Measurements from ENCODE around the gene RNF31.

The RNF31 gene

DNA sequence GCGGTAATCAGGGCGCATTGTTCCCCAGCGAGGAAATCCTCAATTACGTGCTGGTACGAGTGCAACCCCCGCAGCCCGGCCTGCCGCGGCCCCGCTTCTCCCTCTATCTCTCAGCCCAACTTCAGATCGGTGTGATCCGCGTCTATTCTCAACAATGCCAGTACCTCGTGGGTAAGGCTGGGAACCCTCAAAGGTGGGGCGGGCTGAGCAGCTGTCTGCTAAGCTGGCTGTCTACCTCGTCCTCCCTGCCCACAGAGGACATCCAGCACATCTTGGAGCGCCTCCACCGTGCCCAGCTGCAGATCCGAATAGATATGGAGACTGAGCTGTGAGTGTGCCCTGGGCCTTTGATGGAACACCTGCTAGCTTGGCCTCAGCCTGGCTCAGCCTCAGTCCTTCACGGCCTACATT is 25.6 kb downstream of the RNF31 start:
- no peak overlapping the region for H3K4me3 ChIP-seq (ENCODE audit: low read length)

DNA sequence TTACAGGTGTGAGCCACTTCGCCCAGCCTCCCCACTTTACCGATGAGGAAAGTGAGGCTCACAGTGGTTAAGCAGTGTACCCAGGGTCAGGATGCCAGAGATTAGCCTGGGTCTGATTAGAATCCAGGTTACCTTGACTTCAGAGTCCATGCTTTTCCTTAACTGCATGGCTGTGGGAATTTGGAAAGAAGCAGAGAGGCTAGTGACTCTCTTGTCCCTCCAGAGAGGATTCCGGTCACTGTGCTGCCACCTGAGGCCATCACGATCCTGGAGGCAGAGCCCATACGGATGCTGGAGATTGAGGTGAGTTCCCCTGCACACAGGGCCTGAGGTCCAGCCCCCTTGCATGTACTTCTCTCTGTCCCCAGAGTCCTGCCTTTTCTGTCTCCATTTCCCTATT is 29.3 kb downstream of the RNF31 start:
- no peak overlapping the region for H3K4me3 ChIP-seq (ENCODE audit: low read length)
- no peak for DNase-seq (ENCODE audit: low read depth)

More for the DNA sequence above, 25.6 kb downstream of the RNF31 start:
- DNase-seq (ENCODE audit: low read depth), result no peak
- TF ChIP-seq, protein P1, sequence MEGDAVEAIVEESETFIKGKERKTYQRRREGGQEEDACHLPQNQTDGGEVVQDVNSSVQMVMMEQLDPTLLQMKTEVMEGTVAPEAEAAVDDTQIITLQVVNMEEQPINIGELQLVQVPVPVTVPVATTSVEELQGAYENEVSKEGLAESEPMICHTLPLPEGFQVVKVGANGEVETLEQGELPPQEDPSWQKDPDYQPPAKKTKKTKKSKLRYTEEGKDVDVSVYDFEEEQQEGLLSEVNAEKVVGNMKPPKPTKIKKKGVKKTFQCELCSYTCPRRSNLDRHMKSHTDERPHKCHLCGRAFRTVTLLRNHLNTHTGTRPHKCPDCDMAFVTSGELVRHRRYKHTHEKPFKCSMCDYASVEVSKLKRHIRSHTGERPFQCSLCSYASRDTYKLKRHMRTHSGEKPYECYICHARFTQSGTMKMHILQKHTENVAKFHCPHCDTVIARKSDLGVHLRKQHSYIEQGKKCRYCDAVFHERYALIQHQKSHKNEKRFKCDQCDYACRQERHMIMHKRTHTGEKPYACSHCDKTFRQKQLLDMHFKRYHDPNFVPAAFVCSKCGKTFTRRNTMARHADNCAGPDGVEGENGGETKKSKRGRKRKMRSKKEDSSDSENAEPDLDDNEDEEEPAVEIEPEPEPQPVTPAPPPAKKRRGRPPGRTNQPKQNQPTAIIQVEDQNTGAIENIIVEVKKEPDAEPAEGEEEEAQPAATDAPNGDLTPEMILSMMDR (conservative IDR thresholded peaks at IDR 0.05; ENCODE audit: low read length), result no peak

DNA sequence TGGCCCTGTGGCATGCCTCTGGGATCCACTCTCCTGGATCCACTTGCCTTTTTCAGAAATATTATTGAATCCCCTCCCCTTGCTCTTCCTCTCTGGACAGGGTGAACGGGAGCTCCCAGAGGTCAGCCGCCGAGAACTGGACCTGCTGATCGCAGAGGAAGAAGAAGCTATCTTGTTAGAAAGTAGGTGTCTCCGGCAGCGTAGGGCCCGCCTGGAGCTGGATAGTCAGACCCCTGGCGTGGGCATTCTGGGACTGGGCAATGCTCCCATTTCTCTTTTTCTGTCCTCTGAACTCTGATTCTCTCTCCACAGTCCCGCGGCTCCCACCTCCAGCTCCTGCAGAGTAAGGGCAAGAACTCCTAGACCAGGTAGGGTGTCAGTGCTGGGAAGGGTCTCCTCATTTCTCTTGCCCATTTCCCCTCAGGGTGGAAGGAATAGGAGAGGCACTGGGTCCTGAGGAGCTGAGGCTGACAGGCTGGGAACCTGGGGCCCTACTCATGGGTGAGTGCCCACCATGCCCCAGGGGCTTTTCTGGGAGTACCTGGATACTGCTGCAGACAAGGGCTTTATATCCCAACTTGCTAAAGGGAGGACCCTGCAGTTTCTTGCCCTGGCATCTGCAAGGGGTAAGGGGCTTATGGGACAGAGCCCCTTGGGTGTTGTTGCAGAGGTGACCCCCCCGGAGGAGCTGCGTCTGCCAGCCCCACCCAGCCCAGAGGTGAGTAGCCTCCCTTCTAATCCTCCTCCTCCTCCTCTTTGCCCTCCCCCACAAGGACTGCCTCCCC is 29.9 kb downstream of the RNF31 start:
- TF ChIP-seq, protein P1 (conservative IDR thresholded peaks at IDR 0.05; ENCODE audit: low read length), result no peak
- no peak for DNase-seq (ENCODE audit: low read depth)
- no peak overlapping the region for H3K4me3 ChIP-seq (ENCODE audit: low read length)

More for the DNA sequence above, 29.3 kb downstream of the RNF31 start:
- TF ChIP-seq, protein P1 (conservative IDR thresholded peaks at IDR 0.05; ENCODE audit: low read length), result no peak

DNA sequence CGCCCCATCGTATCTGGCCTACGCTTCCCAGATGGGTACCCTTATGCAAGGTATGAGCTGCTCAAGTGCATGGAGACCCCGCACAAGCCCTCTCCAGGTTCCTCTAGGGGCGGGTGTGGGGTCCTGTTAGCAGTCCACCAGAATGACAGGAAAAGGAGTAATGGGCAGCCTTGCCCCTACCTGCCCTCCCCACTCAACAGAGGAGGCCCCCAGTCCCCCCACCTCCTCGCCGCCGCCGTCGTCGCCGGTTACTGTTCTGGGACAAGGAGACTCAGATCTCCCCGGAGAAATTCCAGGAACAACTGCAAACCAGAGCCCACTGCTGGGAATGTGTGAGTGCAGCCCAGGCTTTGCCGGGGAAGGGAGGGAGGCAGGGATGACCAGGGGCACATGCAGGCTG is 30.6 kb downstream of the RNF31 start:
- TF ChIP-seq, protein P1 (conservative IDR thresholded peaks at IDR 0.05; ENCODE audit: low read length), result no peak
- no peak overlapping the region for H3K4me3 ChIP-seq (ENCODE audit: low read length)
- no peak for DNase-seq (ENCODE audit: low read depth)

DNA sequence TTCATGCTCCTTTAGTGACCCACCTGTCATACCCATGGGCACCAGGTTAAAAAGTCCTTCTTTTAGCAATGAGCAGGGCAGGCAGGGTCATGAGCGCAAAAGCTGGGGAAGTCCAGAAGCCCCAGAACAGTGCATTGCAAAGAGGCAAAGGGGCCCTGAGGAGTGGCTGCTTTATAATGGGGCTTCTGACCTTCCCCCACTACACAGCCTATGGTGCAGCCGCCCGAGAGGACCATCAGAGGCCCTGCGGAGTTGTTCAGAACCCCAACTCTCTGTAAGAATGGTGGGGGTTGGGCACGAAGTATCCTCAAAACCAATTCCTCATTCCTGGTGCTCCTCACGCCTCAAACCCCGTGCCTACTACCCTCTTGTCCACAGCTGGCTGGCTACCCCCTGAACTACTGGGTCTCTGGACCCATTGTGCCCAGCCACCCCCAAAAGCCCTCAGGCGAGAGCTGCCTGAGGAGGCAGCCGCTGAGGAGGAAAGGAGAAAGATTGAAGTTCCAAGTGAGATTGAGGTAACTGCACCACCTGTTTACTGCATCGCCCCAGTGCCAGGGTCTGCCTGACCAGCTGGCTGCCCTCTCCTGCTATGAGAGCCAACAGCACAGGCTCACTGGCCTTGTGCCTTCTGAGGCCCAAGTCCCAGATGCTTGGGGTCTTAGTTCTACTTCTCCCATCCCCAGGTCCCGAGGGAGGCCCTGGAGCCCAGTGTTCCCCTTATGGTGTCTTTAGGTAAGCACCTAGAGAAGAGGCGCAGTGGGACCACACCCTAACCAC is 31.3 kb downstream of the RNF31 start:
- H3K4me3 ChIP-seq (ENCODE audit: low read length), result no peak overlapping the region
- TF ChIP-seq, protein P1 (conservative IDR thresholded peaks at IDR 0.05; ENCODE audit: low read length), result no peak
- DNase-seq (ENCODE audit: low read depth), result no peak

DNA sequence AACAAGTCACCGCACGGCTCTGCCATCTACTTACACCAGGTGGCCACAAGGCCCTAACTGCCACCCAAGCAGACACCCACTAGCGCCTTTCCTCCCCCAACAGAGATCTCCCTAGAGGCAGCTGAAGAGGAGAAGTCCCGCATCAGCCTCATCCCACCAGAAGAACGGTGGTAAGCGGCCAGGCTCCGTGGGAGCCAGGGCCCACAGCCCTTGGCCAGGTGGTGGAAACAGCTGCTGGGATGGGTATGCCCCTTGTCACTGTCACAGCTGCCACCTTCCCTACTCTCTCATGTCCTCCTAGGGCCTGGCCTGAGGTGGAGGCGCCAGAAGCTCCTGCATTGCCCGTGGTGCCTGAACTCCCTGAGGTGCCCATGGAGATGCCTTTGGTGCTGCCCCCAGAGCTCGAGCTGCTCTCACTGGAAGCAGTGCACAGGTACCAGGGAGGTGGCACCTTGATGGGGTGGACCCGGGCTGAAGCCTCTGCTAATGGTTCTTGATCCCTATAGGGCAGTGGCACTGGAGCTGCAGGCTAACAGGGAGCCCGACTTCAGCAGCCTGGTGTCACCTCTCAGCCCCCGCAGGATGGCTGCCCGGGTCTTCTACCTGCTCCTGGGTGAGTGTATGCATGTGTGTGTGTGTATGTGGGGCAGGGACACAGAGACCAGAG is 32.1 kb downstream of the RNF31 start:
- no peak overlapping the region for H3K4me3 ChIP-seq (ENCODE audit: low read length)
- TF ChIP-seq, protein P1 (conservative IDR thresholded peaks at IDR 0.05; ENCODE audit: low read length), result no peak
- no peak for DNase-seq (ENCODE audit: low read depth)
